H1 (cell line): ENCODE results near the gene IFT74. TPM values are rescaled to one million over a fixed set of nuclear protein-coding genes. Genes with fewer than 3 reads are reported as not detected.

ENCODE experiments used
- EP300 ChIP-seq, 2 experiments: IDR thresholded peaks; 1 replicate in 1 of 2; 2 replicates in 1 of 2; pipeline ENCODE4 v1.6.1; 2011 to 2012; ENCODE audit warnings: low read depth in 2 of 2, low read length in 2 of 2, mild to moderate bottlenecking in 2 of 2, borderline replicate concordance in 1 of 2, inconsistent platforms in 1 of 2, moderate library complexity in 1 of 2
- POLR2A ChIP-seq, 2 experiments: IDR thresholded peaks; 1 replicate in 1 of 2; 2 replicates in 1 of 2; pipeline ENCODE4 v1.6.1; 2011; ENCODE audit warnings: low read depth in 2 of 2, low read length in 2 of 2, mild to moderate bottlenecking in 2 of 2; ENCODE audit errors: control extremely low read depth in 1 of 2
- RNF2 ChIP-seq: fragments of 200-900, 300-1000 bp; sonication (generic); IDR thresholded peaks from 2 replicates; pipeline ENCODE4 v1.7.1; 2016; ENCODE audit warnings: borderline replicate concordance, low read depth, mild to moderate bottlenecking, antibody characterized with exemption, low read length; ENCODE audit not compliant: poor library complexity, severe bottlenecking; ENCODE audit errors: missing control alignments
- polyA plus RNA-seq, 7 experiments: library from polyadenylated mRNA; depleted of rRNA in 3 of 7; stranded (reverse) in 5 of 7; unstranded in 2 of 7; fragments of >200 nt in 5 of 7; fragments of 200-250 nt in 2 of 7; gene quantifications; 1 replicate in 5 of 7; 2 replicates in 1 of 7; 4 replicates in 1 of 7; pipeline versions ENCODE4 v1.2.1 to v1.2.3, GENCODE V29; 2011 to 2013; ENCODE audit warnings: missing spikeins in 2 of 7, mixed read lengths in 2 of 7
- total RNA-seq: library from RNA; stranded (reverse); fragmentation: NEBNext Ultra II Directional; extraction: Animal tissue kit (Norgen Biotek cat#: 25700); gene quantifications from 2 replicates; pipeline ENCODE4 v1.2.1, GENCODE V29; 2021
- TF ChIP-seq, protein P1 (sequence below): IDR thresholded peaks from 2 replicates; pipeline ENCODE4 v1.6.1; 2012; ENCODE audit warnings: inconsistent platforms

IFT74 gene
- total and polyA plus RNA-seq, 2 of the 8 experiments (the other 6 are each of a cell fraction or from before 2014, with no cell fraction given), result 4.4 to 17.8 TPM

DNA sequence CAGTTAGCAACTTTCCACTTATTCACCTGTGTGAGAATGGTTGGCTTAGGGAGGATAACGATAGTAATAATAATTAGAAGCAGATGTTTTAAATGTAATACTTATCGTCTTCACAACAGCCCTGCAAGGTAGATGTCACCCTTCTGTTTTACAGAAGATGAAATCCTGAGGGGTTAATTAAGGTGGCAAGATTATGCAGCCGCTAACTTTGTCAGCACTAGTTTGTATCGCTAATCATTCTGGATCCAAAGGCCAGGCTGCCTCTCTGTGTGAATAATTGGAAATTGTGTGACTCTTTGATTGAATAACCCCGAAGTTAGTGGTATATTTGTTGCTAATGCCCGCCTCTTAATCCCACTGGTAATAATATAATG is 635 bp downstream of the IFT74 start (continued):
- no peak for TF ChIP-seq POLR2A (IDR thresholded peaks at IDR 0.05; ENCODE audit: control extremely low read depth in 1 of 2, low read depth in 2 of 2, low read length in 2 of 2)
- TF ChIP-seq, protein P1, sequence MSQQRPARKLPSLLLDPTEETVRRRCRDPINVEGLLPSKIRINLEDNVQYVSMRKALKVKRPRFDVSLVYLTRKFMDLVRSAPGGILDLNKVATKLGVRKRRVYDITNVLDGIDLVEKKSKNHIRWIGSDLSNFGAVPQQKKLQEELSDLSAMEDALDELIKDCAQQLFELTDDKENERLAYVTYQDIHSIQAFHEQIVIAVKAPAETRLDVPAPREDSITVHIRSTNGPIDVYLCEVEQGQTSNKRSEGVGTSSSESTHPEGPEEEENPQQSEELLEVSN, result no peak
- TF ChIP-seq RNF2, result no peak
- TF ChIP-seq EP300 (IDR thresholded peaks at IDR 0.05; ENCODE audit: borderline replicate concordance in 1 of 2, low read depth in 2 of 2, low read length in 2 of 2), result no peak
